ENCODE measurements around the gene YLPM1.

YLPM1 gene

GRCh38 chr14:74792249-74793039 lies 29.3 kb downstream of the YLPM1 start:
- in situ Hi-C loops (cut with HindIII; ENCODE audit: low sequenced_read_pairs): loop anchor here (25.0 kb wide), 1 partner anchor 180 kb away; the partner anchor contains the start of gene LTBP2

- in situ Hi-C loops (cut with HindIII; ENCODE audit: low sequenced_read_pairs): loop anchor here (25.0 kb wide), 1 partner anchor 181 kb away; the partner anchor contains the start of gene LTBP2
Observed at GRCh38 chr14:74793506-74794155, 30.5 kb downstream of the YLPM1 start.

GRCh38 chr14:74794947-74795346 lies 31.8 kb downstream of the YLPM1 start:
- in situ Hi-C loops (cut with HindIII; ENCODE audit: low sequenced_read_pairs): loop anchor here (25.0 kb wide), 1 partner anchor 183 kb away; the partner anchor contains the start of gene LTBP2

- in situ Hi-C loops (cut with HindIII; ENCODE audit: low sequenced_read_pairs): loop anchor here (25.0 kb wide), 1 partner anchor 187 kb away; the partner anchor contains the start of gene LTBP2
Observed at GRCh38 chr14:74799765-74800164, 36.6 kb downstream of the YLPM1 start.

- in situ Hi-C loops (cut with HindIII; ENCODE audit: low sequenced_read_pairs): no loop called here
Observed at GRCh38 chr14:74800780-74801179, 37.7 kb downstream of the YLPM1 start.

- in situ Hi-C loops (cut with HindIII; ENCODE audit: low sequenced_read_pairs): no loop called here
Observed at GRCh38 chr14:74801396-74801795, 38.3 kb downstream of the YLPM1 start.

GRCh38 chr14:74804219-74804825 lies 41.2 kb downstream of the YLPM1 start:
- in situ Hi-C loops (cut with HindIII; ENCODE audit: low sequenced_read_pairs): no loop called here

GRCh38 chr14:74807853-74808545 lies 44.9 kb downstream of the YLPM1 start:
- in situ Hi-C loops (cut with HindIII; ENCODE audit: low sequenced_read_pairs): no loop called here

- in situ Hi-C loops (cut with HindIII; ENCODE audit: low sequenced_read_pairs): no loop called here
Observed at GRCh38 chr14:74816124-74816523, 53.0 kb downstream of the YLPM1 start.

GRCh38 chr14:74820288-74820687 lies 57.2 kb downstream of the YLPM1 start:
- in situ Hi-C loops (cut with HindIII; ENCODE audit: low sequenced_read_pairs): no loop called here

GRCh38 chr14:74821267-74821915 lies 58.3 kb downstream of the YLPM1 start:
- in situ Hi-C loops (cut with HindIII; ENCODE audit: low sequenced_read_pairs): no loop called here

GRCh38 chr14:74824997-74825396 lies 61.9 kb downstream of the YLPM1 start:
- in situ Hi-C loops (cut with HindIII; ENCODE audit: low sequenced_read_pairs): no loop called here

GRCh38 chr14:74826574-74826973 lies 63.5 kb downstream of the YLPM1 start:
- in situ Hi-C loops (cut with HindIII; ENCODE audit: low sequenced_read_pairs): no loop called here

- in situ Hi-C loops (cut with HindIII; ENCODE audit: low sequenced_read_pairs): no loop called here
Observed at GRCh38 chr14:74829251-74829650, 66.1 kb downstream of the YLPM1 start.

GRCh38 chr14:74832849-74833248 lies 69.7 kb downstream of the YLPM1 start:
- in situ Hi-C loops (cut with HindIII; ENCODE audit: low sequenced_read_pairs): no loop called here

- in situ Hi-C loops (cut with HindIII; ENCODE audit: low sequenced_read_pairs): no loop called here
Observed at GRCh38 chr14:74834692-74835392, 71.7 kb downstream of the YLPM1 start.

- in situ Hi-C loops (cut with HindIII; ENCODE audit: low sequenced_read_pairs): no loop called here
Observed at GRCh38 chr14:74835645-74836250, 72.6 kb downstream of the YLPM1 start.

- in situ Hi-C loops (cut with HindIII; ENCODE audit: low sequenced_read_pairs): no loop called here
Observed at GRCh38 chr14:74836251-74836960, 73.3 kb downstream of the YLPM1 start.

GRCh38 chr14:74838166-74838565 lies 75.0 kb downstream of the YLPM1 start:
- in situ Hi-C loops (cut with HindIII; ENCODE audit: low sequenced_read_pairs): no loop called here
